ENCODE results near the gene NECTIN4.

DNA sequence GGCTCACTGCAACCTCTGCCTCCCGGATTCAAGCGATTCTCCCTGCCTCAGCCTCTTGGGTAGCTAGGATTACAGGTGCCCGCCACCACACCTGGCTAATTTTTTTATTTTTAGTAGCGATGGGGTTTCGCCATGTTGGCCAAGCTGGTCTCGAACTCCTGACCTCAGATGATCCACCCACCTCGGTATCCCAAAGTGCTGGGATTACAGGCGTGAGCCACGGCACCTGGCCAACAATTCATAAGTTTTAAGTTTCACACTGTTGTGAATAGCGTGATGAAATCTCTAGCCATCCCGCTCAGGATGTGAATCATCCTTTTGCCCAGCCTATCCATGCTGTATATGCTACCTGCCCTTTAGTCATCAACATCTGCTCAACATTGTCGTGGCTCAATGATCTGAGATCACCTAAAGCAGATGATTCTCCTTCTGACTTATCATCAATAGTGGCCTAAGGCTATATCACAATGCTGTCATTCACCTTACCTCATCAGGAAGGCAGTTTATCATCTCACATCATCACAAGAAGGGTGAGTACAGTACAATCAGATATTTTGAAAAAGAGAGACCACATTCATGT is 25.9 kb upstream of the NECTIN4 start:
- TF ChIP-seq, protein P1, sequence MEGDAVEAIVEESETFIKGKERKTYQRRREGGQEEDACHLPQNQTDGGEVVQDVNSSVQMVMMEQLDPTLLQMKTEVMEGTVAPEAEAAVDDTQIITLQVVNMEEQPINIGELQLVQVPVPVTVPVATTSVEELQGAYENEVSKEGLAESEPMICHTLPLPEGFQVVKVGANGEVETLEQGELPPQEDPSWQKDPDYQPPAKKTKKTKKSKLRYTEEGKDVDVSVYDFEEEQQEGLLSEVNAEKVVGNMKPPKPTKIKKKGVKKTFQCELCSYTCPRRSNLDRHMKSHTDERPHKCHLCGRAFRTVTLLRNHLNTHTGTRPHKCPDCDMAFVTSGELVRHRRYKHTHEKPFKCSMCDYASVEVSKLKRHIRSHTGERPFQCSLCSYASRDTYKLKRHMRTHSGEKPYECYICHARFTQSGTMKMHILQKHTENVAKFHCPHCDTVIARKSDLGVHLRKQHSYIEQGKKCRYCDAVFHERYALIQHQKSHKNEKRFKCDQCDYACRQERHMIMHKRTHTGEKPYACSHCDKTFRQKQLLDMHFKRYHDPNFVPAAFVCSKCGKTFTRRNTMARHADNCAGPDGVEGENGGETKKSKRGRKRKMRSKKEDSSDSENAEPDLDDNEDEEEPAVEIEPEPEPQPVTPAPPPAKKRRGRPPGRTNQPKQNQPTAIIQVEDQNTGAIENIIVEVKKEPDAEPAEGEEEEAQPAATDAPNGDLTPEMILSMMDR (IDR thresholded peaks at IDR 0.05; ENCODE audit: borderline replicate concordance, extremely low read depth, low read length, poor library complexity, severe bottlenecking): no peak
- no peak for TF ChIP-seq EZH2 (IDR thresholded peaks at IDR 0.05; ENCODE audit: borderline replicate concordance, low read depth, low read length, severe bottlenecking)
